GM06990 (cell line): ENCODE measurements around the gene TMEM183A.

ENCODE experiments used
- DNase-seq: peaks from one replicate; pipeline ENCODE4 v3.0.0-alpha.2; 2011; ENCODE audit not compliant: insufficient read length; ENCODE audit errors: extremely low read depth
- H3K27me3 ChIP-seq: replicated peaks from 2 replicates; pipeline ENCODE4 v1.6.0; 2011; ENCODE audit warnings: low read length; ENCODE audit not compliant: control insufficient read depth, insufficient read depth
- H3K36me3 ChIP-seq: 2 replicates; pipeline ENCODE4 v1.5.1; 2011; ENCODE audit warnings: low read length; ENCODE audit not compliant: control insufficient read depth, insufficient read depth
- H3K4me3 ChIP-seq: replicated peaks from 2 replicates; pipeline ENCODE4 v1.5.1; 2011; ENCODE audit warnings: low read depth, mild to moderate bottlenecking, control low read depth, low read length
- TF ChIP-seq, protein P1 (sequence below): IDR thresholded peaks from 2 replicates; pipeline ENCODE4 v1.5.1; 2011; ENCODE audit warnings: low read length, control low read depth, mild to moderate bottlenecking, inconsistent platforms; ENCODE audit not compliant: insufficient read depth, poor library complexity, severe bottlenecking

The TMEM183A gene

DNA sequence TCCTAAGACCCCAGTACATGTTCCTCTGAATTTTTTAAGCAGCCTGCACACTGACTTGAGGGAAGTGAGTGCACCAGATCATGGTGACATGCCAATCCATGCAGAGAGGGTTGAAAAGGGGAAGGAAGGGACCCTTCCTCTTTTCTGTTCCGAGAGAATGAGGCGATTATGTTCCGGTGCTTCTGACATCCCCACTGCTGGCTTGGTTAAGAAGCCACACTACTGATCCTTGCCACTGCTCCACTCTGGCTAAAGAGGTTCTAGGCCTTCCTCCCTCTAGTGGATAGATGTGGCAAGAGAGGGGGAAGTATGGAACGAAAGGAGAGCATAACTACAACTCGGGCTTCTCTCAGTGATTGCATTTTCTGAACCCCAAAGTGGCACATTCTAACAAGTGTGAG, 38.3 kb upstream of the TMEM183A start:
- Histone ChIP-seq H3K4me3 (no peak overlapping the region), H3K27me3 (no peaks in the 10 kb centered on the region), H3K36me3 (no peaks in the 10 kb centered on the region)
- TF ChIP-seq, protein P1, sequence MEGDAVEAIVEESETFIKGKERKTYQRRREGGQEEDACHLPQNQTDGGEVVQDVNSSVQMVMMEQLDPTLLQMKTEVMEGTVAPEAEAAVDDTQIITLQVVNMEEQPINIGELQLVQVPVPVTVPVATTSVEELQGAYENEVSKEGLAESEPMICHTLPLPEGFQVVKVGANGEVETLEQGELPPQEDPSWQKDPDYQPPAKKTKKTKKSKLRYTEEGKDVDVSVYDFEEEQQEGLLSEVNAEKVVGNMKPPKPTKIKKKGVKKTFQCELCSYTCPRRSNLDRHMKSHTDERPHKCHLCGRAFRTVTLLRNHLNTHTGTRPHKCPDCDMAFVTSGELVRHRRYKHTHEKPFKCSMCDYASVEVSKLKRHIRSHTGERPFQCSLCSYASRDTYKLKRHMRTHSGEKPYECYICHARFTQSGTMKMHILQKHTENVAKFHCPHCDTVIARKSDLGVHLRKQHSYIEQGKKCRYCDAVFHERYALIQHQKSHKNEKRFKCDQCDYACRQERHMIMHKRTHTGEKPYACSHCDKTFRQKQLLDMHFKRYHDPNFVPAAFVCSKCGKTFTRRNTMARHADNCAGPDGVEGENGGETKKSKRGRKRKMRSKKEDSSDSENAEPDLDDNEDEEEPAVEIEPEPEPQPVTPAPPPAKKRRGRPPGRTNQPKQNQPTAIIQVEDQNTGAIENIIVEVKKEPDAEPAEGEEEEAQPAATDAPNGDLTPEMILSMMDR, result peak; percentile 79
- peak; percentile 53 for DNase-seq

DNA sequence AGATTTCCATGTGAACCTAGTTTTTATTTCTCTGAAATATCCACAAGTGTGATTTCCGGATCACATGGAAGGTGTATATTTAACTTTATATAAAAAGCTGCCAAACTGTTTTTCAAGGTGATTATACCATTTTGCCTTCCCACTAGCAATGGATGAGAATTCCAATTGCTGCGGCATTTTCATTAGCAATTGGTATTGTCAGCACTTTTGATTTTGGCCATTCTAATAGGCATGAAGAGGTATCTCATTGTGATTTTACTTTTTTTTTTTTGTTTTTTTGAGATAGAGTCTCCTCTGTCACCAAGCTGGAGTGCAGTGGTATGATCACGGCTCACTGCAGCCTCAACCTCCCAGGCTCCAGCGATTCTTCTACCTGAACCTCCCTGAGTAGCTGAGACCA, 35.1 kb upstream of the TMEM183A start:
- no peaks in the 10 kb centered on the region for H3K36me3 ChIP-seq
- no peak for DNase-seq
- H3K4me3 ChIP-seq, result no peak overlapping the region
- no peaks in the 10 kb centered on the region for H3K27me3 ChIP-seq
- TF ChIP-seq, protein P1, result no peak

DNA sequence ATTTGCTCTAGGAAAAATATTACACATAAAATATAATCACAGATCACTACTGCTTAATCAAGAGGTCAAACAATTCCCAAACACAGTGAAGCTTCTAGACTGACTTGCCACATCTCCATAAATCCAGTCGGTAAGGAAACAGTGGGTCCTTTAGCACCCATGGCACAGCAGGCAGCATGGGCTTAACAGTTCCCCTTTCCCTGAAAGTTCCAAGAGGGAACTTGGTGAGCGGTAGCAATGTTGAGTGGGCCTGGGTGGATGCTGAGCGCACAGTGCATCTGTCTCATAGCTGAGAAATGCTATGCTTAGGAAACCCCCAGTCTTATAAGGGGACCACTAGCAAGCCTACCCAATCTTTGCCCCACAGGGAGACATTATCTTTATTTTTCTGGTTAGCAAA, 32.3 kb upstream of the TMEM183A start:
- H3K4me3 ChIP-seq, result no peak overlapping the region
- H3K27me3 ChIP-seq, result no peaks in the 10 kb centered on the region
- TF ChIP-seq, protein P1, result no peak
- no peak for DNase-seq
- H3K36me3 ChIP-seq, result no peaks in the 10 kb centered on the region

DNA sequence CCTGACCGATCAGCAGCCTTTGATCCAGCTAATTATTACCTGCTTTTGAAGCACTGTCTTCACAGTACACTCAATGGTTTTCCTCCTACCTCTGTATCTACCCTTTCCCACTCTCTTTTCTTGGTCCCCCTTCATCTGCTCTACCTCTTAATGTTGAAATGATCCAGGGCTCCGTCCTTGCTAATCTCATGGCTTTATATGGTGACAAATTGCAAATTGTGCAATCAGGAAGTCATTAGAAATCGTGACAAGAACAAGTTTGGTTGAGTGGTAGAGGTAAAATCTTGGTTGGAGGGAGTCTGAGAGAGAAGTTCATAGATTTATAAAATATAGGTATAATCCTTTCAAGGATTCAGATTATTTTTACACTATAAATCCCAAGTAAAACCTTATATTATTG, 30.5 kb upstream of the TMEM183A start:
- Histone ChIP-seq H3K27me3 (no peaks in the 10 kb centered on the region), H3K36me3 (no peaks in the 10 kb centered on the region), H3K4me3 (no peak overlapping the region)
- DNase-seq, result no peak
- TF ChIP-seq, protein P1, result no peak

DNA sequence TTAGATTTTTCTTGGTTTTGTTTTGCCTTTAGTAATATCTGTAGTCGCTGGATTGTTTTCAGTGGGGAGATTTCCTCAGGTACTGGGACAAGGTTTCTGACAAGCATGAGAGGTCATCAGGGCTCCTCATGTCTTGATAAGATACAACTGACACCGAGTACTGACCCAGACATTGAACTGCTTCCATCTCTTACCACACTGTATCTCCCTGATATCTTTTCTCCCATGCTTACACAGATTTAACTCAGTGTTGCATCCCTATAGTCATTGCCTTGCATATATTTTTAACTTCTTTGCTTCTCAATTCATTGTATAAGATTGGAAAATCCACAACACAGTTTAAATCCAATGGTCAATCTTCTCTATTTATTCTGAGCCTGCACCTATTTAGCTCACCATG, 27.7 kb upstream of the TMEM183A start:
- Histone ChIP-seq H3K36me3 (no peaks in the 10 kb centered on the region), H3K4me3 (no peak overlapping the region), H3K27me3 (no peaks in the 10 kb centered on the region)
- TF ChIP-seq, protein P1, result no peak
- no peak for DNase-seq

DNA sequence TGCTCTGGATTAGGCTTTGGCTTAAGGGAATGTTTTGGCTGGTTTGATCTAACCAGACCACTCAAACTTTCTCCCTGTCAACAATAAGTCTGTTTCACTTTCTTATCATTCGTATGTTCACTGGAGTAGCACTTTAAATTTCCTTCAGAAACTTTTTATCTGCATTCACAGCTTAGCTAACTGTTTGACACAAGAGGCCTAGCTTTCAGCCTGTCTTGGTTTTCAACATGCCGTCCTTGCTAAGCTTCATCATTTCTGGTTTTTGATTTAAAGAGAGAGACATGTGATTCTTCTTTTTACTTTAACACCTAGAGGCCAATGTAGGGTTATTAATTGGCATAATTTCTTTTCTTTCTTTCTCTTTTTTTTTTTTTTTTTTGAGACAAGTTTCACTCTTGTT, 25.2 kb upstream of the TMEM183A start:
- Histone ChIP-seq H3K27me3 (no peaks in the 10 kb centered on the region), H3K36me3 (no peaks in the 10 kb centered on the region), H3K4me3 (no peak overlapping the region)
- DNase-seq, result no peak
- TF ChIP-seq, protein P1, result no peak
